Breast epithelium (tissue), 4 donors: ENCODE data around the gene HIVEP2. TPM values are rescaled to one million over a fixed set of nuclear protein-coding genes. Genes with fewer than 3 reads are reported as not detected.

Source experiments
- DNase-seq, 2 donors: peaks; one replicate each; pipeline ENCODE4 v3.0.0-alpha.2; 2019; ENCODE audit warnings: low spot score in 2 of 2
- H3K27ac ChIP-seq, 2 donors: fragments of 200-600 bp; sonication (generic) in 1 of 2; one replicate each; pipeline ENCODE4 v1.5.1; 2016 to 2019; ENCODE audit warnings: mild to moderate bottlenecking in 1 of 2
- H3K27me3 ChIP-seq, 2 donors: fragments of 200-600 bp; sonication (generic) in 1 of 2; one replicate each; pipeline versions ENCODE4 v1.5.1 to v1.6.0; 2017 to 2019; ENCODE audit warnings: control low read depth in 1 of 2, mild to moderate bottlenecking in 1 of 2
- H3K36me3 ChIP-seq: fragments of 200-600 bp; one replicate; pipeline ENCODE4 v1.5.1; 2019
- H3K4me1 ChIP-seq, 2 donors: fragments of 200-600 bp; sonication (generic); one replicate each; pipeline ENCODE4 v1.5.1; 2016 to 2019; ENCODE audit warnings: control low read depth in 1 of 2
- H3K4me3 ChIP-seq, 3 donors: fragments of 200-600 bp; sonication (generic); 1 replicate in 2 of 3; 2 replicates in 1 of 3; pipeline ENCODE4 v1.5.1; 2016 to 2019; ENCODE audit warnings: mild to moderate bottlenecking in 3 of 3, moderate library complexity in 2 of 3
- H3K9me3 ChIP-seq, 2 donors: fragments of 200-600 bp; sonication (generic) in 1 of 2; one replicate each; pipeline ENCODE4 v1.5.1; 2016 to 2019; ENCODE audit warnings: control low read depth in 1 of 2
- POLR2A ChIP-seq: fragments of 450-650 bp; IDR thresholded peaks from one replicate; pipeline ENCODE4 v1.6.1; 2016; ENCODE audit warnings: antibody characterized with exemption, mild to moderate bottlenecking, moderate library complexity
- POLR2AphosphoS5 ChIP-seq, 3 donors: sonication (generic); formaldehyde crosslinking; IDR thresholded peaks; one replicate each; pipeline ENCODE4 v1.6.1; 2017; ENCODE audit warnings: antibody characterized with exemption in 3 of 3
- intact Hi-C: fragments of 100-400 bp; cut with DNase I; formaldehyde crosslinking; loops from one replicate; pipeline ENCODE4 v1.15.1; 2023; ENCODE audit warnings: low total_unique reads
- total RNA-seq, 3 donors: library from RNA; depleted of rRNA; stranded (reverse); fragments of >200 nt; gene quantifications; one replicate each; pipeline ENCODE4 v1.1.0, GENCODE V29; 2016
- TF ChIP-seq, protein P1 (sequence below), 3 donors: fragments of 450-650 bp; IDR thresholded peaks; one replicate each; pipeline ENCODE4 v1.5.1; 2016 to 2017; ENCODE audit warnings: antibody characterized with exemption in 3 of 3, mild to moderate bottlenecking in 3 of 3, moderate library complexity in 3 of 3

HIVEP2 gene
- total RNA-seq, 3 donors from 2014 or later = 20.6 to 25.0 (median 23.9) TPM

DNA sequence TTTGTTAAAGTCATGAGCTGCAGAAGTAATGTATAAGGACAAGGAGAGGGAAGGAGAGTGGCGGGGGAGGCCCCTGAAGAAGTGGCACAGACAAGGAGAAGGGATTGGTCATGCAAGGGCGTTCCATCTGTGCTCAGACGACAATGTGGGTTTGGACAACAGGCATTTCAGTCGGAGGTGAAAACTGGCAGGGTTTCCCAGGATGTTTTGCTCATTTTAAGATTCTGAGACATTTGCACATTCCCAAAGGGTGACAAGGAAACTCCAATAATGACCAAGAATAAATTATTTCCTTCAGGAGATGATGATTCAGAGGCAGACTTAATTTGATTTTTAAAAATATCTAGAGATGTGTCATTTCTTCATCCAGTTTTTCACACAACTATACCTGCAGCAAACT is 181.8 kb downstream of the HIVEP2 start:
- Histone ChIP-seq H3K27ac (no peak overlapping the region), H3K9me3 (no peaks in the 10 kb centered on the region), H3K4me3 (no peak overlapping the region), H3K36me3 (no peaks in the 10 kb centered on the region), H3K27me3 (no peaks in the 10 kb centered on the region), H3K4me1 (no peaks in the 10 kb centered on the region)
- TF ChIP-seq POLR2A (no peak), POLR2AphosphoS5 (IDR thresholded peaks at IDR 0.05) (no peak)
- TF ChIP-seq, protein P1, sequence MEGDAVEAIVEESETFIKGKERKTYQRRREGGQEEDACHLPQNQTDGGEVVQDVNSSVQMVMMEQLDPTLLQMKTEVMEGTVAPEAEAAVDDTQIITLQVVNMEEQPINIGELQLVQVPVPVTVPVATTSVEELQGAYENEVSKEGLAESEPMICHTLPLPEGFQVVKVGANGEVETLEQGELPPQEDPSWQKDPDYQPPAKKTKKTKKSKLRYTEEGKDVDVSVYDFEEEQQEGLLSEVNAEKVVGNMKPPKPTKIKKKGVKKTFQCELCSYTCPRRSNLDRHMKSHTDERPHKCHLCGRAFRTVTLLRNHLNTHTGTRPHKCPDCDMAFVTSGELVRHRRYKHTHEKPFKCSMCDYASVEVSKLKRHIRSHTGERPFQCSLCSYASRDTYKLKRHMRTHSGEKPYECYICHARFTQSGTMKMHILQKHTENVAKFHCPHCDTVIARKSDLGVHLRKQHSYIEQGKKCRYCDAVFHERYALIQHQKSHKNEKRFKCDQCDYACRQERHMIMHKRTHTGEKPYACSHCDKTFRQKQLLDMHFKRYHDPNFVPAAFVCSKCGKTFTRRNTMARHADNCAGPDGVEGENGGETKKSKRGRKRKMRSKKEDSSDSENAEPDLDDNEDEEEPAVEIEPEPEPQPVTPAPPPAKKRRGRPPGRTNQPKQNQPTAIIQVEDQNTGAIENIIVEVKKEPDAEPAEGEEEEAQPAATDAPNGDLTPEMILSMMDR (IDR thresholded peaks at IDR 0.05) = no peak
- no peak for DNase-seq
- intact Hi-C loops = no loop called here

DNA sequence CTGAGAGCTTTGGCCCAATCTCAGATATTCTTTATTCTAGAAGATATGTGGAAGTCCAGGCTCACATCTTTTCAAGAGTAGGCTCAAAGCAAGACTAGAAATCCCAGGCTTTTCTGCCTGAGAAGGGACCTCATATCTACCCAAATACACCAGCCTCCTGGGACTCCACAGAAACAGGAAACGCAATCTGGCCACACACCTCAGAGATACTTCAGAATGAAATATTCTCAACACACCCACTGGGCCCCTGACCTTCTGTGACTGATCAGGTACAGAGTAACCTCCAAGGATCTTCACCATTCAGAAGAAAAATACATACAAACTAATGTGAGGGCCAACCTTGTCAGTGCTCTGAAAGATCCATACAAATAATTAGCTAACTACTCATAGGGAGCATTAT is 183.2 kb downstream of the HIVEP2 start:
- no peaks in the 10 kb centered on the region for H3K36me3 ChIP-seq
- intact Hi-C loops = no loop called here
- no peaks in the 10 kb centered on the region for H3K4me1 ChIP-seq
- no peaks in the 10 kb centered on the region for H3K27me3 ChIP-seq
- TF ChIP-seq POLR2AphosphoS5 (IDR thresholded peaks at IDR 0.05) (no peak), POLR2A (no peak)
- TF ChIP-seq, protein P1 (IDR thresholded peaks at IDR 0.05) = no peak
- no peak overlapping the region for H3K4me3 ChIP-seq
- H3K9me3 ChIP-seq = no peaks in the 10 kb centered on the region
- DNase-seq = no peak
- H3K27ac ChIP-seq = no peak overlapping the region

DNA sequence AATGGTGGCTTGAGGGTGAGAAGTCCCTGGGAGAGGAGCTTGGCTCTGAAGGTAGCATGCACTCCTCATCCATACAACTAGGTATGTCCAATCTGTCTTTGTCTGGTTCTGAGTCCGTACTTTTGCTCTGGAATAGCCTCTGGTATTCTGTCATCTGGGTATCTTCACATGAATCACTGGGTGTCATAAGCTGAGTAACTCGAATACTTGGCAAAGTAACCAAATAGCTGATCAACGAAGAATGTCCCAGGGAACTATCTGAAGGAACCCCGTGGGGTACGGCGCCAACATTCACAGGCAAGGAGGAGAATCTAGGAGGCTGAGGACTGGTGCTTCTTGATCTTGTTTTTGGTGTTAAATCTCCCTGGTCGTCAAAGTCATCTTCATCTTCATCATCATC is 184.8 kb downstream of the HIVEP2 start:
- no peak overlapping the region for H3K27ac ChIP-seq
- no peak for DNase-seq
- no peaks in the 10 kb centered on the region for H3K9me3 ChIP-seq
- H3K36me3 ChIP-seq = no peaks in the 10 kb centered on the region
- intact Hi-C loops = no loop called here
- H3K4me3 ChIP-seq = no peak overlapping the region
- no peaks in the 10 kb centered on the region for H3K4me1 ChIP-seq
- TF ChIP-seq, protein P1 (IDR thresholded peaks at IDR 0.05) = no peak
- TF ChIP-seq POLR2AphosphoS5 (IDR thresholded peaks at IDR 0.05) = no peak
- no peak for TF ChIP-seq POLR2A
- no peaks in the 10 kb centered on the region for H3K27me3 ChIP-seq

DNA sequence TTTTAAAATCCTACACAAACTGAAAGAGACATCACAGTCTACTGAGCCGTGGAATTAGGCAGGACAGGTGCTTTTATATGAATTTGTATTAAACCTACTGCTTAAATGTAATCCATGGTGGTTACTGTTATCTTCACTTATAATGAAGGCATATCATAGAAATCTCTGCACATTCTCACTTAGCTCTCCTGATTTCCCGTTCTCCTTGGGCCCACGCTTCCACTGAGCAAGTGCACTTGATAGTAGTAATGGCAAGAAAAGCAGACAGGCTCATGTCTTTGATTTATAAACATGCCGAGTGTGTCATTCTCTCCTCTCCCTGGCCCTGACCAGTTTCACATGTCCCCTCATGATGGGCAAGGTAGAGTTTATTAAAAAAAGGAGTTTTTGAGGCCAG is 186.3 kb downstream of the HIVEP2 start:
- H3K27me3 ChIP-seq = no peaks in the 10 kb centered on the region
- H3K27ac ChIP-seq = no peak overlapping the region
- no peak overlapping the region for H3K4me3 ChIP-seq
- no peaks in the 10 kb centered on the region for H3K36me3 ChIP-seq
- no peaks in the 10 kb centered on the region for H3K9me3 ChIP-seq
- TF ChIP-seq POLR2AphosphoS5 (IDR thresholded peaks at IDR 0.05) = no peak
- no peak for TF ChIP-seq POLR2A
- TF ChIP-seq, protein P1 (IDR thresholded peaks at IDR 0.05) = no peak
- intact Hi-C loops = no loop called here
- H3K4me1 ChIP-seq = no peaks in the 10 kb centered on the region
- no peak for DNase-seq

DNA sequence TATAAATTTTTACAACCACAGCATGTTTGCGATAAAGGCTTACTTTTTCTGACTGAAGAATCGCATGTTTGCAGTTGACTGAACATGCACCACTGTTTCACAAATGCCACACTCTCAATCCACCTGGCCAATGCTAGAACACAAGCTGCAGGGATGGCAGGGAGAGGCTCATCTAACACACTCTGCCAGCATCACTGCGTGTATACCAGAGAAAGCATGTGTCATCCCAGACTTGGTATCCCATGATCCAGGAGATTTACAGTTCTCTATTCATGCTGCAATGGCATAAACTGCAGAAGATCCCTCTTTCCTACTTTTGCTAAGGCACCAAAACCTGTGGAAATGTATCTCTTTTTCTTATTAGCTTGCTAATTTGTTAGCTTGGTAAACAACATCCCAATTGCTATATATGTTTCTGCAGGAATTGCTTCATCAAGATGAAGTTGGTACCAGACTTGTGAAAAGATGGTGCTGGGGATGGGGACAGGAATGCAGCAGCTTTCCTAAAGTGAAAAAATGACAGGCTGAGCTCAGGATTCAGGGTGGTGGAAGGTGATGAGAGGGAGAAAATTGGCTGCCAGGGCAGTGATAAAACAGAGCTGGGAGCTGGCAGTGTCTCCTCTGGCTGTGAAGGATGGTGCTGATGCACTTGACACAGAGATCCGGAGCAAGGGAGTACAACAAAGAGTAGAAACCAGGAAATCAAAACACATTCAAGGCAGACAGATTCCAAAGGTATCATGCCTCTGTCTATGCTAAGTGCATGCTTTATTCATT is 186.9 kb downstream of the HIVEP2 start:
- no peaks in the 10 kb centered on the region for H3K27me3 ChIP-seq
- TF ChIP-seq POLR2AphosphoS5 (IDR thresholded peaks at IDR 0.05) (no peak), POLR2A (no peak)
- TF ChIP-seq, protein P1 (IDR thresholded peaks at IDR 0.05) = no peak
- DNase-seq = no peak
- H3K27ac ChIP-seq = no peak overlapping the region
- no peak overlapping the region for H3K4me3 ChIP-seq
- H3K9me3 ChIP-seq = no peaks in the 10 kb centered on the region
- H3K36me3 ChIP-seq = no peaks in the 10 kb centered on the region
- H3K4me1 ChIP-seq = no peaks in the 10 kb centered on the region
- intact Hi-C loops = no loop called here
